Memory B cell (primary cell): Measurements from ENCODE around the gene MTUS2.
A peak's percentile ranks its signal among the peaks of the same experiment; 100 is the strongest.

Source experiments
- ATAC-seq: fragments of 150-1000 bp; cut with Tn5 transposase; 2 replicates; pipeline ENCODE4 v1.10.0; 2021; ENCODE audit warnings: low read depth, mild to moderate bottlenecking, moderate library complexity
- DNase-seq, 2 donors: peaks; one replicate each; pipeline ENCODE4 v3.0.0; 2022; ENCODE audit warnings: low spot score in 2 of 2
- H3K27ac Mint-ChIP-seq: one replicate; pipeline ENCODE4 v1.8.0; 2022; ENCODE audit warnings: mild to moderate bottlenecking, moderate library complexity, mixed read lengths
- H3K27me3 Mint-ChIP-seq: one replicate; pipeline ENCODE4 v1.8.0; 2022; ENCODE audit warnings: mixed read lengths
- H3K36me3 Mint-ChIP-seq: one replicate; pipeline ENCODE4 v1.8.0; 2022; ENCODE audit warnings: mild to moderate bottlenecking, mixed read lengths
- H3K4me1 Mint-ChIP-seq: one replicate; pipeline ENCODE4 v1.8.0; 2022; ENCODE audit warnings: mixed read lengths
- H3K4me3 Mint-ChIP-seq: one replicate; pipeline ENCODE4 v1.8.0; 2022; ENCODE audit warnings: mild to moderate bottlenecking, moderate library complexity, mixed read lengths
- H3K9me3 Mint-ChIP-seq: one replicate; pipeline ENCODE4 v1.8.0; 2022; ENCODE audit warnings: mixed read lengths

The MTUS2 gene

DNA sequence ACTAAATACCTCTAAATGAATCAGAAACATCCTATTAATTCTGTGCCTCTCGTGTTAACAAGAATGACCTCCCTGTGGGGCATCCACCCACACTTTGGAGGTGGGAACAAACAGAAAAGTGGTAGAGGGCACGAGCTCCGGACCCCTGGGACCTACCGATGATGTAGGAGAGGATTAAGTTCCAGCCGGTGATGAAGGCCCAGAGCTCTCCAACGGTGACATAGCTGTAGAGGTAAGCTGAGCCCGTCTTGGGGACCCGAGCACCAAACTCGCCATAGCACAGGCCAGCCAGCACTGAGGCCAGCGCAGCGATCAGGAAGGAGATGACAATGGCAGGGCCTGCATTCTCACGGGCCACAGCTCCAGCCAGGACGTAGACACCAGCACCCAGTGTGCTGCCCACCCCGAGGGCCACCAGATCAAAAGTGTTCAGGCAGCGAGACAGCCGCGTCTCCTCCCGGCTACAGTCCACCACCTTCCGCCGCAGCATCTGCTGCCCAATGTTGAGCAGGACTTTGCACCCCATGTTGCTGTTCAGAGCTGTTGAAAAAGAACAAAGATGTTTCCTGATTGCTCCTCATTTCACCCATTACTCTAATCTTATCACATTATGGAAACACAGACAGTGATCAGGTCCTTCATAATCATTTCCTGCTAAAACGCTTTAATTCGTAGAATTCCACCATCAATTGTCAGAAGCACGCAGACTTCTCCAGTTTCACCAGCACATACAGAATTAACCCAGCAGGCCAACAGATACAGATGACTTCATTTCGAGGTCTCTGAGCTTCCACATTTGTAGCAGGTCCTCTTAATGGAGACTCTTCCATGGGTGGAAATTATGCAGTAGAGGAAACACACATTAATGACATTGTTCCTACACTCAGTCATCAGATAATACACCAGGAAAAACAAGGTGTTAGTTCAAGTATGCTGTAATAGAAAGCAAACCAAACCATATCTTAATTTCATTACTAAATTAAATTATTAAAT, 715.8 kb downstream of the MTUS2 start:
- Mint-ChIP-seq H3K4me1 (peaks cover 3% of the 10 kb centered on the region), H3K27me3 (no peaks in the 10 kb centered on the region), H3K36me3 (peaks cover 28% of the 10 kb centered on the region), H3K4me3 (no peak overlapping the region), H3K9me3 (no peaks in the 10 kb centered on the region), H3K27ac (no peak overlapping the region)
- ATAC-seq = no peak
- DNase-seq = no peak

- H3K4me3 Mint-ChIP-seq = no peak overlapping the region
- H3K4me1 Mint-ChIP-seq = peaks cover 9% of the 10 kb centered on the region
- ATAC-seq = no peak
- H3K27me3 Mint-ChIP-seq = no peaks in the 10 kb centered on the region
- peaks cover 31% of the 10 kb centered on the region for H3K36me3 Mint-ChIP-seq
- no peak overlapping the region for H3K27ac Mint-ChIP-seq
- no peak for DNase-seq
- no peaks in the 10 kb centered on the region for H3K9me3 Mint-ChIP-seq
Observed at GRCh38 chr13:29536853-29537252, 716.7 kb downstream of the MTUS2 start.

- H3K4me1 Mint-ChIP-seq = peaks cover 10% of the 10 kb centered on the region
- no peak overlapping the region for H3K27ac Mint-ChIP-seq
- H3K4me3 Mint-ChIP-seq = no peak overlapping the region
- no peaks in the 10 kb centered on the region for H3K27me3 Mint-ChIP-seq
- H3K36me3 Mint-ChIP-seq = peaks cover 23% of the 10 kb centered on the region
- no peak for DNase-seq
- no peaks in the 10 kb centered on the region for H3K9me3 Mint-ChIP-seq
- no peak for ATAC-seq
Observed at GRCh38 chr13:29537736-29538651, 717.9 kb downstream of the MTUS2 start.

DNA sequence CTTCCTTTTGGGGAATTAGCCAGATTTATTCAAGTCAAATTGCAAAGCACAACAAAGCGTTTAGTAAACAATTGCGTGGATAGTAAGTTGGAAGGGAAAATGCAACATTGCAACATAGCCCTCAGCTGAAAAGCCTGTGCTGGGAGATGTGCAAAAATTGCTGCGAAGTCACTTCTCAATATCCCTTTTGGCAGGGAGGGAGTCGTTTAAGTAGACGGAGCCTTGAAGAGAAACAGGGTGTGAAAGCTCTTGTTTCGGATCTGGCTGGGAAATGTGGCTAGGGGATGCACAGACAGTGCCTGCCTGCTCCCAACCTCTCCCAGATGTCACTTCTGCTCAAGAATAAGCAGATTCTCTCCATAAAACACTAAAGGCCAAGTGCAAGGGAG, 718.5 kb downstream of the MTUS2 start:
- H3K9me3 Mint-ChIP-seq = no peaks in the 10 kb centered on the region
- no peak for DNase-seq
- no peak for ATAC-seq
- peaks cover 15% of the 10 kb centered on the region for H3K4me1 Mint-ChIP-seq
- H3K36me3 Mint-ChIP-seq = peaks cover 21% of the 10 kb centered on the region
- no peak overlapping the region for H3K4me3 Mint-ChIP-seq
- no peaks in the 10 kb centered on the region for H3K27me3 Mint-ChIP-seq
- no peak overlapping the region for H3K27ac Mint-ChIP-seq

- ATAC-seq (no peak), DNase-seq (no peak)
- H3K4me3 Mint-ChIP-seq = no peak overlapping the region
- peaks cover 16% of the 10 kb centered on the region for H3K36me3 Mint-ChIP-seq
- H3K4me1 Mint-ChIP-seq = peaks cover 18% of the 10 kb centered on the region
- H3K27ac Mint-ChIP-seq = no peak overlapping the region
- H3K9me3 Mint-ChIP-seq = no peaks in the 10 kb centered on the region
- no peaks in the 10 kb centered on the region for H3K27me3 Mint-ChIP-seq
Observed at GRCh38 chr13:29539856-29540255, 719.7 kb downstream of the MTUS2 start.

DNA sequence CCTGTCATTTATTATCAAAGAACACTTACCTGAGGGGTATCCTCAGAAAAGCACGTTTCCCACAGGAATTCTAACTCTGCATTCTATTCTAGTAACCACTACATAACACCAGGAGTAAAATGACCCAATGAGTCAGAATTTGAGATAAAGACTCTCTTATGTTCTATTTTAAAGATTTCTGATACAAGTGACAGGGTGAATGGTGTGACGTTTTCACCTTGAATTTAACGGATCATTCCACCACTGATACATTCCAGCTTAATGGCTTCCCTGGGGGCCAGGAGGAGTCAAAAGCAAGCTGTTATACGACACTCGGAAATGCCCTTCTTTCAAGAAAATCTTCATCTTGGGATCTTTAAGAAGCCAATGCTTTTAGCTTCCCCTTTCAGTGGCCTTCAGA, 720.2 kb downstream of the MTUS2 start:
- H3K27me3 Mint-ChIP-seq = no peaks in the 10 kb centered on the region
- peaks cover 19% of the 10 kb centered on the region for H3K36me3 Mint-ChIP-seq
- no peaks in the 10 kb centered on the region for H3K9me3 Mint-ChIP-seq
- ATAC-seq (no peak), DNase-seq (no peak)
- no peak overlapping the region for H3K27ac Mint-ChIP-seq
- H3K4me1 Mint-ChIP-seq = peaks cover 18% of the 10 kb centered on the region
- H3K4me3 Mint-ChIP-seq = no peak overlapping the region

GRCh38 chr13:29540799-29541198, 720.7 kb downstream of the MTUS2 start:
- DNase-seq (no peak), ATAC-seq (no peak)
- no peak overlapping the region for H3K4me3 Mint-ChIP-seq
- H3K9me3 Mint-ChIP-seq = no peaks in the 10 kb centered on the region
- H3K27me3 Mint-ChIP-seq = no peaks in the 10 kb centered on the region
- H3K36me3 Mint-ChIP-seq = peaks cover 19% of the 10 kb centered on the region
- H3K27ac Mint-ChIP-seq = peak overlapping the region; percentile 67
- peaks cover 18% of the 10 kb centered on the region for H3K4me1 Mint-ChIP-seq

DNA sequence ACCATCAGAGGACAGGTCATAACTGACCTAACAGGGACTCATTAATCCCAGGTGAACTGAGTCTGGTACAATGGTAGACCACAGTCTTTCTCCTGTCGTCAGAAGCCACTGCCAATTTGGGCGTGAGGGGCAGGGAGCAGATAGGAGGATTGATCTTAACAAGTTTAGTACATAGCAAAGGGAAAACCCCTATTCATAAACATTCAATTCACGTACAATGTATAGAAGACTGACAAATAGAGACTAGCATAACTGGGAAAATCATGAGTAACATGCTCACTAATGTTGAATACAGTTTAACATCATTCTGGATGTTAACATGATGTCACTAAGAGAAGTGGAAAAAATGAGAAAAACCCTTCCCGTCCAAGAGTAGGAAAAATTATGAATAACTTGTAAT, 721.3 kb downstream of the MTUS2 start:
- H3K27ac Mint-ChIP-seq = peak overlapping the region; percentile 67
- DNase-seq (no peak), ATAC-seq (no peak)
- H3K4me3 Mint-ChIP-seq = no peak overlapping the region
- H3K4me1 Mint-ChIP-seq = peaks cover 19% of the 10 kb centered on the region
- H3K9me3 Mint-ChIP-seq = no peaks in the 10 kb centered on the region
- H3K27me3 Mint-ChIP-seq = no peaks in the 10 kb centered on the region
- H3K36me3 Mint-ChIP-seq = peaks cover 17% of the 10 kb centered on the region

- H3K27ac Mint-ChIP-seq = no peak overlapping the region
- DNase-seq = no peak
- no peak overlapping the region for H3K4me3 Mint-ChIP-seq
- H3K9me3 Mint-ChIP-seq = no peaks in the 10 kb centered on the region
- H3K27me3 Mint-ChIP-seq = no peaks in the 10 kb centered on the region
- ATAC-seq = no peak
- H3K36me3 Mint-ChIP-seq = peaks cover 21% of the 10 kb centered on the region
- H3K4me1 Mint-ChIP-seq = peaks cover 20% of the 10 kb centered on the region
Observed at GRCh38 chr13:29542381-29542780, 722.2 kb downstream of the MTUS2 start.

GRCh38 chr13:29543230-29544215, 723.4 kb downstream of the MTUS2 start:
- peaks cover 20% of the 10 kb centered on the region for H3K4me1 Mint-ChIP-seq
- H3K9me3 Mint-ChIP-seq = no peaks in the 10 kb centered on the region
- DNase-seq (no peak), ATAC-seq (no peak)
- H3K27ac Mint-ChIP-seq = no peak overlapping the region
- H3K4me3 Mint-ChIP-seq = no peak overlapping the region
- no peaks in the 10 kb centered on the region for H3K27me3 Mint-ChIP-seq
- peaks cover 25% of the 10 kb centered on the region for H3K36me3 Mint-ChIP-seq

DNA sequence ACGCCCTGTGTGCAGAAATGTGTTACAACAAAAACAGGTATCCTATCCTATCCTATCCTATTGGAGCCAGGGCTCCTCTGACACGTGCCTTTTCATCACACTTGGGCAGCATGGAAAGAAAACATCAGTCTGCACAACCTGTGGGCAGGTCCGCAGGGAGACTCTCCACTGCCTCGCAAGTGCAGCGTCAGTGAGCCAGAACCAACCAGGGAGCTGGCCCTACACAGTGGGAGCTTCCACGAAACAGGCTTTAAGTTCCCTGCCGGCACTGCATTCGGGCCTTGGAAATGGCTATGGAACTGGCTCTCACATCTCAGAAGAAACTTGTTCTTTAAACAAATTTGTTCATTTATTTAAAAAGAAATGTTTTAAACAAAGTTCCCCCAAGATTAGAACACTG, 725.8 kb downstream of the MTUS2 start:
- H3K27ac Mint-ChIP-seq = no peak overlapping the region
- H3K9me3 Mint-ChIP-seq = no peaks in the 10 kb centered on the region
- no peak for DNase-seq
- no peaks in the 10 kb centered on the region for H3K27me3 Mint-ChIP-seq
- H3K4me1 Mint-ChIP-seq = peaks cover 17% of the 10 kb centered on the region
- H3K36me3 Mint-ChIP-seq = peaks cover 27% of the 10 kb centered on the region
- no peak overlapping the region for H3K4me3 Mint-ChIP-seq
- no peak for ATAC-seq

DNA sequence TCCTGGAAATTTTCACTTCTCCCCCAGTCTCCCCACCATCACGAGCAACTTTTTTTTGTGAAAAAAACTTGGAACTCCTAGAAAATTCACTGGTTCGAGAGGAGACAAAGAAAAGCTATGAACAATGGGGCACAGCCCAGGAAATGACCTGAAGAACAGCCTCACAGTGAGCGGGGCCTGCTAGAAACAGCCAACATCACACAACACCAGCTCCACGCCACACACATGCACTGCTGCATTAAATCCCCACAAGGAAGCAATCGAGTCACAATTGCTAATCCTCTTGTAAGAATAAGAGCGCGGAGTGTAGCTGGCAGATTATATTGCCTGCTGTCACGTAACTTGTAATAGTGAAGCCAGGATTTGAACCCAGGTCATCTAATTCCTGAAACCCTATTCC, 726.5 kb downstream of the MTUS2 start:
- H3K4me3 Mint-ChIP-seq = no peak overlapping the region
- H3K27ac Mint-ChIP-seq = no peak overlapping the region
- peaks cover 31% of the 10 kb centered on the region for H3K36me3 Mint-ChIP-seq
- H3K27me3 Mint-ChIP-seq = no peaks in the 10 kb centered on the region
- DNase-seq (no peak), ATAC-seq (no peak)
- peaks cover 11% of the 10 kb centered on the region for H3K4me1 Mint-ChIP-seq
- H3K9me3 Mint-ChIP-seq = no peaks in the 10 kb centered on the region

DNA sequence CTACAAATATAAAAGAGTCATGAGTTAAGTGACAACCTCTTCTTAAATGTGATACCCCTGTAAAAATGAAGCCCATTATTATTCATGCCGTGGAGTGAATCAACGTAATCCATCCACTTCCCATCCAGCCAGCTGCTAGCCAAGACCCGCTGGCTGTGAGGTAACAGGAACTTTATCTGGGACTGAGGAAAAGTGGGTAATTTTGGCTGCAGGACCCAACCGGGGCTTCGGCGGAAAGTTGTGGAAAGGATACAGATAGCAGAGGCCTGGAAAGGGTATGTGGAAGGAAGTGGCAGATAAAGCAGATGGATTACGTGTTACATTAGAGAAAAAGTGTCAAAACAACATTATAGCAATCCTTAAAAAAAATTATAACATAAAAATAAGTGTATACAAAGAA, 727.0 kb downstream of the MTUS2 start:
- no peaks in the 10 kb centered on the region for H3K9me3 Mint-ChIP-seq
- peaks cover 11% of the 10 kb centered on the region for H3K4me1 Mint-ChIP-seq
- no peak overlapping the region for H3K4me3 Mint-ChIP-seq
- no peak for DNase-seq
- ATAC-seq = no peak
- no peaks in the 10 kb centered on the region for H3K27me3 Mint-ChIP-seq
- peaks cover 36% of the 10 kb centered on the region for H3K36me3 Mint-ChIP-seq
- H3K27ac Mint-ChIP-seq = no peak overlapping the region
